Stimulated activated CD8-positive, alpha-beta memory T cell treated with anti-CD3 and anti-CD28 coated beads, Interleukin-12 subunit alpha, Interleukin-12 subunit beta, amount 100 ng/mL, for 4 hours (primary cell): Measurements from ENCODE around the gene KCNIP1.
"Not testable (repeated sequence)": the region's sequence is repeated elsewhere in the genome, so short reads cannot be mapped to it uniquely, and the experiment has no call there.

Source experiments
- DNase-seq: peaks from one replicate; pipeline ENCODE4 v3.0.0-alpha.2; 2020; ENCODE audit warnings: low read depth

The KCNIP1 gene

DNA sequence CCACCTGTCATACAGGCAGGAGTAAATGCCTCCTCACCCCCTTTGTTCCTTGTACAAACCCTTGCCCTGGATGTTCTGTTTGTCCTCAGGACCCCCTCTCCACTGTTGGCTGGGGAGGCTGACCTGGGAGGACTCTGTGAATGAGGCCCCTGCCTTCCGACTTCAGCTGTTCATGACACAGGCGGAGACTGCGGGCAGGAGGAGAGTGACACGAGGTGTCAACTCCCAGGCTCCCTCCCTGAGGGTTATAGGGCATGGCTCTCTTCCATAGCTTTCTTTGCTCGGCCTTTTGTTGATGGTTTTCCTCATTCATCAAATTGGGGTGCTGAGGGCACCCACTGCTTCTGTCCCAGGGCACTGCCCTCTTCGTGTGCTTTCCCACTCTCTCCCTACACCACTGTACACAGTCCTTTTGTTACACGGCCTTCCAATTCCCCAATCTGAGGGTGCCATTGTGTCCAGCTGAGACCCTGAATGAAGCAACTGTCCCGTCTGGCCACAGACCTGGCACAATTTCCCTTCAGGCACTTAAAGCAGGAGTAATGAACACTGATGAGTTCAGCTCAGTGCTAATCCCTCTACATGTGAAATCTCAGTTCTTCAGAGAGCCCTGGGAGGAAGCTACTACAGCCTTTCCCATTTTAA is 33.8 kb downstream of the KCNIP1 start:
- DNase-seq: no peak

DNA sequence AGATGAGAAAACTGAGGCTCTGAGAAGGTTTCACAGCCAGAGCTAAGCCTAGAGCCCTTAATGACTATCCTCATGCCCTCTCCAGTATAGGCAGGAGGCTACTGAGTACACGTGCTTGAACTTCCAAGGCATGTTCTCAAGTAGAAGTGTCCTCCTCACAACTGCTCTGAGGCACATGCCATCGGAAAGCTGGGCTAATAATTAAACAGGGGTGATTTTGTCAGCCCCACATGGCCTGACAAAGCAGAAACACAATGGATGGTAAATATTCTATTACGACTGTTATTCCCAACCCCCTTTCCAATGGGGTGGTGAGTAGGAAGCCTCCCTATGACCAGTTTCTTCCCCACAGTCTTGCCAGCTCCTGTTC is 34.3 kb downstream of the KCNIP1 start:
- DNase-seq: no peak

DNA sequence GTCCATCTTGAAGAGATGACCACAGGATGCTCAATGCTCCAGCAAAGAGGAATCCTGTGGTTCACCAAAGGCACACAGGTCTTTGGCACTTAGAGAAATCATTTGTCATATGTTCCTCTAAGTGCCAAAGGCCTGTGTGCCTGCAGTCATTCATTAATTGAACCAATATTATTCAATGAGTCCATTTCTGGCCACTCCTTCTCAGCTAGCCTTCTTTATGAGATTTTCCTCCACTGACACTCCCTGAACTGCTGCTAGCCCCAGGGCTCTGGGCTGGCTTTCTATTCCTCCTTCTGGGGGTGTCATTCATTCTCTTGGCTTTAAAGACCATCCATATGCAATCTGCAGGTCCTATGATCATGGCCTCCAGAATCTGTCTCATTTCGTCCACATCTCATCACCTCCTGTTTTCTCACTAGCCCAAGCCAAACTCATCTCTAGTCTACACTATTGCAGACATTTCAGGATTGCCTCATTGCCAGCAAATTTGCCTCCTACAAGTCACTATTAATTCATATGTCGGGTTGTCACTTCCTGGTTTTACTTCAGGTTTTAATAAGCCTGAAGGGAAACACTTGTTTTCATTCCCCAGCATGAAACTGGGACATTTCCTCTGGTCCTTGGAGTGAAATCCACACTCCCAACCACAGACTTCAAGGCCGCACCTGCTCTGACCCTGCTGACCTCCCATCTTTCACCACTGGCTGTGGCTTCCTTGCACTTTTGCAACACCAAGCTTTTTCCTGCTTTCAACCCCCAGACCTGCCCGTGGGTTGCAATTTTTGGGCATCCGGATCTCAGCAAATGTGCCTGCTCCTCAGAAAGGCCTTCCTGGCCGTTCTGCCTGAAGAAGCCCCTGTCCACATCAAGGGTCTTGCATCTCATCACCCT is 35.1 kb downstream of the KCNIP1 start:
- DNase-seq: no peak

DNA sequence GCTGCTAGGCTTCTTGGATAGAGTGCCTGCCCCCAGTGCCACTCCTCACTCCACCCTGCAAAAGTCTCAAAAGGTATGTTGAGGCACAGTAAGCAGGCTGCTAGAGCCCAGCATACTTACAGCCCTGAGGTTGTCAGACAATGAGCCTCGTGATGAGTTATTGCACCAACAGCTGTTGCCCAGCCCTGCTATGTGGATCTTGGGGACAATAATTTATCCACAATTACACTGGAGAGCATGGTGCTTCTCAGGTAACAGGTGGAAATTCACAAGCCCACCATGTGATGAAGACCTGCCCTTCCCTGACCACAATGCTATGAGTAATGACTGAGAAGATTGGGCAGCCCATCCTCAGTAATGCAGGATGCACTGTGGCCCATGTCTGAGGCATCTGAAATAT is 36.5 kb downstream of the KCNIP1 start:
- DNase-seq: no peak

DNA sequence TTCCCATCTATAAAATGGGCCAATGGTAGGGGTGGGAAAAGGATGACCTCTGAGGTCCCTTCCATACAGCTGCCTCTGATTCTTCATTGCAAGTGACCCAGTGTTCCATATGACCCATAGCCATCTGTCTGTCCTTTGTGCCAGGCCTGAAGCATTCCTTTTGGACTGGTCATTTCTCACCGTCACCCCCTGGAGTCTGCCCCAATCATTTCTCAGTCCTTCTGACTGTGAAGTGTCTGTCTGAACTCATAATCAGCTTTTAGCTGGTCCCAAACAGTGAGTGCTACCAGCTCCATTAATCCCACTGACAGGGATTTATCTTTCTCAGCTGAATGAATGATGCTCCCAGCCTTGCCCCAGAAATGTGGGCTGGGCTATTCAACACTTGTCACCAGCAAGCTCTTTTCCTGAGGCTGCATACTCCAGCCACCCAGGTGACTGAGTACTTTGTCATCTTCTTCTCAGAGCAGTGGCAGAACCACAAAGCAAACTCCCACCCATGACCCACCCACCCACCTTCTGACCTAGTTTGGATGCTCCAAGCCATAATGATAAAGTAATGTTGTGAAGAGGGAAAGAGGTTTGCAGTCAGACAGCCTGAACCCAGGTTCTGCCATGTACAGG is 37.4 kb downstream of the KCNIP1 start:
- no peak for DNase-seq

DNA sequence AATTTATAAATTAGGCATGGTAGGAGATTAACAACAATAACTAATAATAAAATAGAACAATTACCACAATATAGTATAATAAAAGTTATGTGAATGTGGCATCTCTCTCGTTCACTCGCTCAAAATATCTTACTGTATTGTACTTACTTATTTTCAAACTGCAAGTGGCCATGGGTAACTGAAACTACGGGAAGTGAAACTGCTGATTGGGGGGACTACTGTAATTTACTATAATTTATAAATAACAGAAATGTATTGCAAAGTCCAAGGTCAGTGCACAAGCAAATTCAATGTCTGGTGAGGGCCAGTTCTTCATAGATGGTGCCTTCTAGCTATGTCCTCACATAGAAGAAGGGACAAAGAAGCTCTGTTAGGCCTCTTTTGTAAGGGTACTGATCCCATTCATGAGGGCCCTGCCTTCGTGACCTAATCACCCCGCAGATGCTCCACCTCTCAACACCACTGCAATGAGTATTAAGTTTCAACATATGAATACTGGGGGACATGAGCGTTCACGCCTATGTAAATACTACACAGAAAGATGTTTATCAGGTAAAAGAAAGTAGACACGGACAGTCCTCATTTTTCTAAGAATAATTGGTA is 39.0 kb downstream of the KCNIP1 start:
- no peak for DNase-seq

DNA sequence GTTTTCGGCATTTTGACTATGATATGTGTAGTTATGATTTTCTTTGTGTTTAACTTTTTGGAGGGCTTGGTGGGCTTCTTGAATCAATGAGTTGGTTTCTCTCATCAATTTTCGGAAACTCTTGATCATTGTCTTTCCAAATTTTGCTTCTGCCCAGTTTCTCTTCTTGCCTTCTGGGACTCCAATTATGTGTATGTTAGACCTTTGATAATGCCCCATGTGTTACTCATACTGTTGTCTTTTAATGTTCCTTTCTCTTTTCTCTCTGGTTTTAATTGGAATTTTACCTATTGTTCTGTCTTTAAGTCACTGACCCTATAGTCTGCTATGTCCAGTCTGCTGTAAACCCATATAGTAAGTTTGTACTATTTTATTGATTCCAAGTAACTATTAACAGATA is 41.5 kb downstream of the KCNIP1 start:
- no peak for DNase-seq

DNA sequence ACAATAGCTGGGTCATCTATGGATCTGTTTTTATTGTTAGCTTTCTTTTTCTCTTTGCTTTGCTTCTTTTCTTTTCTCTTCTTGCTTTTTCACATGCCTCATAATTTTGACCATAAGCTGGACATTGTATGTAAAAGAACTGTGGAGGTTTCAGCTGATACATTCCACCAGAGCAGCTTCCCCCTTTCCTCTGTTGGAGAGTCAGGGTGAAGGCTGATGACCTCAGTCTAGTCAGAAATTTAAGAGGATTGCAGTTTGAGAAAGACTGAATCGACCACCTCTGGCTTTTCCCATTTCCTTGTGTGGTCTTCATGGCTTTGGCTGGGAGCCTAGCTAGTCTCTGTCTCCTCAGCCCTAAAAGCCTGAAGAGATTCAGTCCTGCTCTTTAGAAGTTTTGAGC is 42.0 kb downstream of the KCNIP1 start:
- no peak for DNase-seq

DNA sequence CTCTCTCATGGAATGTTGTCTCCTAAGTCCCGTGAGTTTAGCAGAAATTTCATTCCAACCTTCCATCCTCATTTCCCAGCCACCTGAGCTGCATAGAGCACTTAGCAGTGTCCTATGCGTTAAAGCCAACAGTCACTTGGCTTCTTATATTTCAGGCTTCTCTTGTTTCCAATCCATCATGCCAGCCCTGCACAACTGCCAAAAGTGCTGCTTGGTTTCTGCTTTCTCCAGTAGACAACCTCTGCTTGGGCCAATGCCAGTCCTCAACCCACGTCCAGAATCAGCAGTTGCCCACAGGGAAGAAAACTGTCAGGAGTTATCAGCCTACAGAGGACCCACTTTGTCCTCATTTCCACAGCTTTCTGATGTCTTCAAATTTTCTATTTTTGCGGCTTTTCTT is 42.5 kb downstream of the KCNIP1 start:
- DNase-seq: no peak

DNA sequence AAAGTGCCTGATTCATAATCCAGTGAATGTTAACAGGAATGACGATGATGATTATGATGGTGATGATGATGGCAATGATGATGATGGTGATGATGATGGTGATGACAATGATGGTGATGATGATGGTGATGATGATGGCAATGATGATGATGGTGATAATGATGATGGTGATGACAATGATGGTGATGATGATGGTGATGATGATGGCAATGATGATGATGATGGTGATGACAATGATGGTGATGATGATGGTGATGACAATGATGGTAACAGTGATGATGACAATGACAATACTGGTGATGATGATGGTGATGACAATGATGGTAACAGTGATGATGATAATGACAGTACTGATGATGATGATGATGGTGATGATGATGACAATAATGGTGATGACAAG is 46.6 kb downstream of the KCNIP1 start:
- not testable (repeated sequence) for DNase-seq

DNA sequence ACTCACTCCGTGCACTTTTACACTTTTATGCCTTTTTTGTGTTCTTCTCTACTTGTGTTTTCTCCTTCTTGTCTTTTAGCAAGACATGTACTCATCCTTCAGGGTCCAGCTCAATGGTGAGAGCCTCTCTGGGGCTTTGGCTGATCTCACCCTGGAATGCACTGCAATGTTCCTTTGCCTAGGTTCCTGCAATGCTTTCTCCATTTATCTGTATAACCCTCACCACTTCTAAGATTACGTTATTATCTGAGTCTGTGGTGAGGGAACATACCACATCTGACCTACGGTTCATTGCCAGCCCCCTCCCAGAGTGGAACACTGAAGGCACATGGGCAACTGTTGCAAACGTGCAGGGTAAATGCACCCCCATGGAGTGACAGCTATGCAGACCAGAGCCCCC is 47.3 kb downstream of the KCNIP1 start:
- DNase-seq: no peak

DNA sequence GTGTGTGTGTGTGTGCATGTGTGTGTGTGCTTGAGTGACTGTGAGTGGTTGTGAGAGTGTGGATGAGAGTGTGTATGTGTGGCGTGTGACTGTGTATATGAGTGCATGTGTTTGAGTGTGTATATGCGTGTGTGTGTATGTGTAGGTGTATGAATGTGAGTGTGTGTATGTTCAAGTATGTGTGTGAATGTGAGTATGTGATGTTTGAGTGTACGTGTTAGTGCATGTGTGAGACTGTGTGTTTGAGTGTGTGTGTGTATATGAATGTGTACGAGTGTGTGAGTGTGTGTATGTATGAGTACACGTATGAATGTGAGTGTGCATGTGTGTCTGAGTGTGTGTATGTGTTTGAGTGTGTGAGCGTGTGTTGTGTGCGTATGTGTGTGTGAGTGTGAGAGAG is 47.8 kb downstream of the KCNIP1 start:
- DNase-seq: no peak

DNA sequence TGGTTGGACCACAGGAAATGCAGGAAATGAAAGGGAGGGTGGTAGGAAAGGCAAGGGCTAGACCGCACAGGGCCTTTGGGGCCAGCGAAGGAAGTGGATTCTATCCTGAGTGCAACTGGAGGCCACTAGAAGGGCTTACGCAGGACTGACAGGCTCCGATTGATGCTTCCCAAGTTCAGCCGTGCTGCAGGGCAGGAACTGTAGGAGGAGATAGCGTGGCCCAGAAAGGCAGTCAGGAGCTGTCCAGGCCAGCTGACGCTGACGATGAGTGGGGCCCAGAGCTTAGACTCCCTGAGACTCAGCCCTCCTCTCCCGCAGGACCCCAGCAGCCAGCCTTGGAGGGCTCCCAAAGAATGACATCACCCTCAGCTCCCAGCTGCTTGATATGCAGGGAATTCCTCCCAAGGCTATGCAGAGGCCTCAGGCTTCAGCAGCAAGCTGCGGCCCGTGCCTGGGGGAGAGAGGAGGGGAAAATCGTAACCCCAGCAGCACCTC is 48.8 kb downstream of the KCNIP1 start:
- no peak for DNase-seq

DNA sequence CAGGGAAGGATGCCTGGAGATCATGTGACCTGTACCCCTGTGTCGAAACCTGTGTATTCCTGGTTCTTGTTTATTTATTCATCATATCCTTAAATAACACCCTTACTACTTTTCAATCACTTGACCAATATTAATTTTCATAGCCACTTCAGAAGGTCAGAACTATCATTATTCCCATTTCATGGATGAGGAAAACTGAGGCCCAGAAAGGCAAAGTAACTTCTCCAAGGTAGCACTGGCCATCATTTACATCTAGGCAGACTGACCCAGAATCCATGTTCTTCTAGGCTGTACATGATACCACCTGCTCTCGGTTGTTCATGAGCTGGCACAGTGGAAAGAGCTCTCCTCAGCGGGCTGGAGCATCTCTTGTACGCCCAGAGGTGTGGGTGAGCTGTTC is 49.4 kb downstream of the KCNIP1 start:
- no peak for DNase-seq

DNA sequence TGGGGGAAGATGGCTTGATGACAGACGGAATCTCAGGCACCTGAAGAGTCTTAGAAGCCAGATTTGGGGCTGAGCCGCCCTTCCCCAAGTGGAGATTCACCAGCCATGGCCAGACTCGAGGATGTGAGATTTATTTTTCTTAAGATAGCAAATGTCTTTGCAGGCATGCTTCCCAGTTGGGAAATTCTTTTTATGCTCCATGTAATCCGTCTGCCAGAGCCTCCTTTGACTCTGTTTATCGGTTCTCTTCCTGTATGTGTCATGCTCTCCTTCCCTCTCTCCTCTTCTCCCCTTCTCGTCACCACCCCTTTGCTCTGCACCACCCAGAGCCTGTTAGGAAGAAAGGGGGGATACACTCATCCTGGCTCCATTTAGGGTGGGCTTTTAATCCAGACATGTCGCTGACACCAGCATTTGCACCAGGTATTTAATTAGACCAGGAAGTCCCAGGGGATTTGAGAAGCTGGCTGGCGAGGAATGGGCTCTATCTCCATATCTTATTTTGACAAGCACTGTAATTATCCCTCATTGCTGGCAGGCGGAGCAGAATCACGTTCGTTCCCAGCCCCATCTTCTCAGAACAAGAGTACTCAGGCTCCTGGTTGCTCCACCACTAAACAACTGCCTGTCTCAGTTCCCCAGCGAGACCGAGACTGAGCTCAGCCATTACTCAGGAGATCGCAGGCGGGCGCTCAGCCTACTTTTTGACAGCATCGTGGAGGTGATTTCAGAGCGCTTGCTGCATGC is 50.9 kb downstream of the KCNIP1 start:
- no peak for DNase-seq

DNA sequence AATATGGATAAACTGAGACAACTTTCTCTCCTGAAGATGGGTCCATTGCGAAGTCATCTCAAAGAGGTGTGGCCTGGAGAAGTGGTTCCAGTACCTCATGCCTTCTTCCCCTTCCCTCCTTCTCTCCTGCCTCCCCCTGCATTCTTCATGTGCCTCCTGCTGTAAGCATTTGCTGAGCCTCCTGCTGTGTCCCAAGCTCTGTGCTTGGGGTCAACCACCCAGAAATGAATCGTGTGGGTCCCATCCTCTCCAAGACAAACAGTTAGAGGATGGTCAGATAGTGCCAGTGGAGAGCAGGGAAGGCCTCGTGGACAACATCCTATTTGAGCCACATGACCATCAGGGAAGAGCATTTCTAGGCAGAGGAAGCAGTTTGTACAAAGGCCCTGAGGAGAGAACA is 53.5 kb downstream of the KCNIP1 start:
- no peak for DNase-seq

DNA sequence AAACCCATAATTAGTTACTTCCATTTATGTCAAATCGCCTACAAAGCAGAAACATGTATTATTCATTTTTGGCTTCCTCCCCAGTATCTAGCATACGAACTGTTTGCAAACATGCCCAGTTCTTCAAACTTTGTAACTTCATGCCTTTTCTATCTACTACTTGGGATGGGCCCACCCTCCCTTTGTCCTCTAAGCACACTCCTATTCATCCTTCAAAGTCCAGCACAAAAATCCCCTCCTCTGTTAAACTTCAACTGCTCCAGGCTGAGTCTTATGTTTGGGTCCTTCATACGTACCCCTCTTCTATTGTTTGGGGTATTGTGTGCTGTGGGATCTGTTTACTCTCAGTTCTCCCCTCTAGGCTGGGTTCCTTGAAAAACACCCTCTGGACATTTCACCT is 55.5 kb downstream of the KCNIP1 start:
- DNase-seq: no peak

DNA sequence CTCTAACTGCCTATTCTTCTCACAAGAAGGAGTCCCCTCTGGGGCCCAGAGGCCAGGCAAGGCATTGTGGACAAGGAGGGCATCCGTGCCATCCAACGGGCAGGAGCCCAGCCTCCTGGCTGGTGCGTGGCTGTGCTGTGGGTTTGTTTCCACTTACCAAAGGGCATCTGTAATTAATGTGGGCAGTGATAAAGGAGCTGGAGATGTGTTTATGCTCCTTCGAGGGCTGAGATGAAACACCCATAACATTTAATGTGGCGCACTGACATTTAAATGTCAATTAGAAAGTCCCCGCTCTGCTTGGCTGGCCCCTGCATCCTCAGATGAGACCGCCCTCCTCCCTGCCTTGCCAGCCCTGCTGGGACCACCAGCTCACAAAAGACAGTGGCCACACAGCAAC is 57.1 kb downstream of the KCNIP1 start:
- no peak for DNase-seq

DNA sequence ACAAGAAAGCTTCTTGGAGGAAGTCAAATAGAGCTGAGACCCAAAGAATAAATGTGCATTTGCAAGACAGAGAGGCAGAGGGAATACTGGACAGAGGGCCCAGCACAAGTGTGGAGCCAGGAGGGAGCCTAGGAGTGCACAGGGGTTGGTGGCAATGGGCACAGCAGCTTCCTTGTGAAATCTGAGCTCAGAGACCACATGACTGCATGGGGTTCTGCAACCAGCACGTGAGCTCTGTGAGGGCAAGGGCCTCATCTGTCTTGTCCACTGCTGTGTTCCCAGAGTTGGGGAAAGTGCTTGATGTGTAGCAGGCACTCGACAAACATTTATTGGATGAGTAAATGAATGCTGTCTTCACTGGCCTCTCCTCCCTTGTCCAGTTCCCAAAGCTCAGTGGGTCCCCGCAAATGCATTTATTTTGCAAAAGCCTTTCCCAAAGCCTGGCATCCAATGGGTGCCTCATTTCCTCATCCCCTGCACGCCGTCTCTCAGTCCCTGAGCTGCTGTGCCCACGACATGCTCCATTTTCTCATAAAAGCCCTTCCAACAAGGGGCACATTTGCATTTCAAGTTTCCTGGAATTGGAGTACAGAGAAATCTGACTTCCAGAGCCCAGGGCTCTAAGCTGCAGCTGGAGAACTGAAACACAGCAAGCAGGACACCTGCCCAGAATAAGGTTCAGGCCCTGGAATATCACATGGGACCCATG is 58.5 kb downstream of the KCNIP1 start:
- no peak for DNase-seq

DNA sequence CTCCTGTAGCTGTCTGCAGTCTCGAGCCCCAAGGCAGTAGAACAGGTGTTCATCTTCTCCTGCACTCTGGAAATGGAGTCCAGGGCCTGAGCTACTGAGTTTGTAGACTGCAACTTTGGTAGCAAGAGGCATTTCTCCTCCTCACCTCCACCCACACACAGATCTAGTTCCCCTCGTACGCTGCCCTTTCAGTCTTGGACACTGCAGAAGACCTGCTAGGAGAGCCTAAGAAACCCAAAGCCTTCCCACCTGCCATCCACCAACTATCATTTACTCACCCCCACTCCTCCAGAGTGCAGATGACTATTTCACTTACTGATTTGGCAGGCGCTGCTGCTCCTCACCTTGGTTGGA is 59.0 kb downstream of the KCNIP1 start:
- DNase-seq: no peak

DNA sequence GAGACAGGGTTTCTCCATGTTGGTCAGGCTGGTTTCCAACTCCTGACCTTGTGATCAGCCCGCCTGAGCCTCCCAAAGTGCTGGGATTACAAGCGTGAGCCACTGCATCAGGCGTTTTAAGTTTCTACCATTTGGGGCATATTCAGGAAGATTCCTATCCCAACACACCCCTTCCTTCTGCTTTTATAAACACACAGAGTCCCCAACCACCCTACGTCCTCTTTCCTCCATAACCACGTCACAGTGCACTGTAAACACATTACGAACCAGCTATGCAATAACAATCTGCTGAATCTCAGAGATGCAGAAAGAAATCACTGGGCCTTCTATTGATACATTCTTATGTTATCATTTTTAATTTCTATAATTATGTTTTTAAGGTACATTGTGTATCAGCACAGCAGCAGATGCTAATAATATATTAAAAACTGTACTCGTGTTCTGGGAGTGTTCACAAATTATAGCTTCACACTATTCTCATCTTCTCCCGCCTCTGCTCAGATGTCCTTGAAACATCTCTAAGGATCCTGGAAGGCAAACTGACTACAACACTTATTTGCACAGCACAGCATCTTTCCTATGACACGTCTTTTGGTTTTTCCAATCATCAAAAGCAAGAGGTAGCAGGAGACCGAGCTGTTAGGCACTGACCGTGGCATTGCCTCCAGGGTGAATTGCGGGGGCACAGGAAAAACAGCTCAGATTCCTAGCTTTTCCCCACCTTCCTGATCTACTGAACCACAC is 60.2 kb downstream of the KCNIP1 start:
- DNase-seq: no peak
